SK-N-MC (cell line): Measurements from ENCODE around the gene STON2.

Experiments used
- EZH2 ChIP-seq: fragments of 200-600 bp; sonication (generic); IDR thresholded peaks from one replicate; pipeline ENCODE4 v1.6.1; 2017; ENCODE audit warnings: antibody characterized with exemption
- POLR2AphosphoS5 ChIP-seq: IDR thresholded peaks from 2 replicates; pipeline ENCODE4 v1.6.1; 2012; ENCODE audit warnings: mild to moderate bottlenecking, low read depth, low read length, borderline replicate concordance

- no peak for TF ChIP-seq POLR2AphosphoS5
- no peak for TF ChIP-seq EZH2
These were observed 13.8 kb downstream of the STON2 start for GRCh38 chr14:81386290-81386745.
